Activated T-helper 2 cell treated with anti-CD3 and anti-CD28 coated beads, Interferon-gamma antibody, Interleukin-2, Interleukin-4, amounts not matched to agents 10 μg/mL and 5 μg/mL and 100 μg/mL, durations not matched to agents 14 hours and 24 hours and 36 hours (primary cell): ENCODE measurements around the gene CFAP221. TPM values are rescaled to one million over a fixed set of nuclear protein-coding genes. Genes with fewer than 3 reads are reported as not detected.
A peak's percentile ranks its signal among the peaks of the same experiment; 100 is the strongest.

Source experiments
- DNase-seq: peaks from one replicate; pipeline ENCODE4 v3.0.0; 2021; ENCODE audit warnings: low spot score
- H3K27ac Mint-ChIP-seq: one replicate; pipeline ENCODE4 v1.8.0; 2021; ENCODE audit warnings: mixed read lengths
- H3K27me3 Mint-ChIP-seq: one replicate; pipeline ENCODE4 v1.8.0; 2021; ENCODE audit warnings: low read depth, mixed read lengths
- H3K36me3 Mint-ChIP-seq: one replicate; pipeline ENCODE4 v1.8.0; 2021; ENCODE audit warnings: low read depth, mixed read lengths
- H3K4me1 Mint-ChIP-seq: one replicate; pipeline ENCODE4 v1.8.0; 2021; ENCODE audit warnings: low read depth, mixed read lengths
- H3K4me3 Mint-ChIP-seq: one replicate; pipeline ENCODE4 v1.8.0; 2021; ENCODE audit warnings: low read depth, mild to moderate bottlenecking, moderate library complexity, mixed read lengths
- H3K9me3 Mint-ChIP-seq: one replicate; pipeline ENCODE4 v1.8.0; 2021; ENCODE audit warnings: mixed read lengths
- intact Hi-C: fragments of 100-400 bp; cut with micrococcal nuclease; formaldehyde crosslinking; loops from one replicate; pipeline ENCODE4 v1.15.1; 2023
- total RNA-seq: library from RNA; stranded (reverse); gene quantifications from 2 replicates; pipeline ENCODE4 v1.2.3, GENCODE V29; 2022

The CFAP221 gene
- total RNA-seq, 1 donor from 2014 or later: not detected

DNA sequence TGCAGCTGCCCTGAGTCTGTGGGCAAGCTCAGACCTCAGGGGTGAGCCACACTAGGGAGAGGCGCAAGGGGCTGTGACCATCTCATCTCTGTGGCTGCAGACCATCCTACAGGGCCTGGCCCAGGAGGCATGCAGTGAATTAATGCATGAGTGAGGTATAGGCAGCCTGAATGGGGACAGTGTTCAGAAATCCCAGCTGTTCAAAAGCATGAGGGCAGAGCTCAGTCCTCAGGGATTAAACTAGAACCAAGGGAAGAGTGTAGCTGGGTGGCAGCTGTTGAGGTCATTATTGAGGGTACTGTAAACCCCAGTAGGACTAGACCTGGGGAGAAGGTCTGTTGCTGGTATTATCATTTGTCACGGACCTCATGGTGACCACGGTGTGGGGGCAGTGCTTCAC is 151.8 kb downstream of the CFAP221 start:
- H3K9me3 Mint-ChIP-seq: no peaks in the 10 kb centered on the region
- DNase-seq: no peak
- H3K4me3 Mint-ChIP-seq: no peak overlapping the region
- no peaks in the 10 kb centered on the region for H3K27me3 Mint-ChIP-seq
- H3K36me3 Mint-ChIP-seq: no peaks in the 10 kb centered on the region
- intact Hi-C loops: no loop called here
- H3K27ac Mint-ChIP-seq: no peak overlapping the region
- H3K4me1 Mint-ChIP-seq: peaks cover 6% of the 10 kb centered on the region

DNA sequence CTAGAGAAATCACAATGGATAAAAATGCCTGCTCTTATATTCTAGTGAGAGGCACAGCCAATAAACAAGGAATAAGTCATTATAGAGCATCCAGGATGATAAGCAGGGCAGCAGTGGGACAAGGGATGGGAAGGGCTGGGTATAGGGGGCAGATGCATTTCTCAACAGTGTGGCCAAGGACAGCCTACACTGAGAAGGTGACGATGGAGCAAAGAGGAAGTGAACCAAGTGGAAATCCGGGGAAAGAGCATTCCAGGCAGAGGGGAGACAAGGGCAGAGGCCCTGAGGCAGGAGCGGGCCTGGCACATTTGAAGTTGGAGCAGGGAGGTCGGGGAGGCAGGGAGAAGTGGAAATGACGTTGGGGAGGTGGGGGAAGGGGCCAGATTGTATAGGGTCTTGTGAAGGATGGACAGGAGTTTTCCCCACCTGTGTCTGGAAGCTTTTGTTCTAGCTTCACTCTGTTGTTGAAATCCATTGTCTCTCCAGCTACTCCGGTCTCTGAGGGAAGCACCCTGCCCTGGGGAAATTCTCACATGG is 152.3 kb downstream of the CFAP221 start:
- DNase-seq: no peak
- H3K4me3 Mint-ChIP-seq: no peak overlapping the region
- peaks cover 6% of the 10 kb centered on the region for H3K4me1 Mint-ChIP-seq
- H3K27me3 Mint-ChIP-seq: peaks cover 3% of the 10 kb centered on the region
- H3K36me3 Mint-ChIP-seq: no peaks in the 10 kb centered on the region
- no peak overlapping the region for H3K27ac Mint-ChIP-seq
- intact Hi-C loops: no loop called here
- no peaks in the 10 kb centered on the region for H3K9me3 Mint-ChIP-seq

DNA sequence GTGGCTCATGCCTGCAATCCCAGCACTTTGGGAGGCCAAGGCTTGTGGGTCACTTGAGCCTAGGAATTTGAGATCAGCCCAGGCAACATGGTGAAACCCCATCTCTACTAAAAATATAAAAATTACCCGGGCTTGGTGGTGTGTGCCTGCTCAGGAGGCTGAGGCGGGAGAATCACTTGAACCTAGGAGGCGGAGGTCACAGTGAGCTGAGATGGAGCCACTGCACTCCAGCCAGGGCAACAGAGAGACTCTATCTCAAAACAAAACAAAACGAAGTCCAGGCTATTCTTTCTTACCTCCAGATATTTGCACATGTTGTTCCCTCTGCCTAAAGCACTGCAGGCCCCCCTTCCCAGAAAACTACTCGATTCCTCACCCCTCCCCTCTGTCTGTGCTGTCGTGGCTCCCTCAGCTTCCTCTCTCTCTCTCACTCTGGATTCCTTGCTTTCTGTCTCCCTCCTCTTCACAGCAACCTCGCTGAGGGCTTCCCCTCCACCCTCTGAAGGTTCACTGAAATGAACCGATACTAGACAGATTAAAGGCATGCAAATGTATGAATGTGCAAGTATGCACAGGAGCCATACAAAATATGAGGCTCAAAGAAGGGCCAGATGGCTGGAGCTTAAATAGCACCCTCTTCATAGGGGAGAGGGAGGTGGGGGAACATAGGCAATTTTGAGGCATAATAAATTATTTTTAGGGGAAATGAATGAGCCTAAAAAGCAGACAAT is 153.2 kb downstream of the CFAP221 start:
- H3K4me3 Mint-ChIP-seq: no peak overlapping the region
- intact Hi-C loops: no loop called here

DNA sequence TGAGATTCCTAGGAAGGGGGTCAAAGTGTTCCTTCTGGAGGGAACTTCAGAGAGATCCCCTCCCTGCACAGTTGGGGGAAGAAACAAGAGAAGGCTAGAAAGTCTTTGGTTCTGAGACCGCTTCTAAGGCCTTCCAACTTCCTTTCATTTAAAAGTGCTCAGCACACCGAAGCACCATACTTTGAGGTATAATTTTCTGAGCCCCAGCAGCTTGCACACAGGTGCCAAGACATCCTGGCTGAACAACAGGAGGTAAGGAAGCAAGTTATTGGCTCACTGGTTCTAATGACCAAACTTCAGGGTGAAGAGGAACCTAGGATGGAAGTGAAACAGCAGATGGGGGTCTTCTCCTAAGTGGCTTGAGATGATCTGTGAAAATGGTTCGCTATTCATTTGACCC is 154.0 kb downstream of the CFAP221 start:
- Mint-ChIP-seq H3K27ac (no peak overlapping the region), H3K4me3 (no peak overlapping the region), H3K9me3 (no peaks in the 10 kb centered on the region), H3K36me3 (no peaks in the 10 kb centered on the region), H3K27me3 (peaks cover 4% of the 10 kb centered on the region), H3K4me1 (peaks cover 8% of the 10 kb centered on the region)
- intact Hi-C loops: no loop called here
- no peak for DNase-seq

More for the DNA sequence above, 153.2 kb downstream of the CFAP221 start:
- no peak for DNase-seq
- Mint-ChIP-seq H3K9me3 (no peaks in the 10 kb centered on the region), H3K27me3 (peaks cover 4% of the 10 kb centered on the region), H3K27ac (no peak overlapping the region), H3K4me1 (peaks cover 6% of the 10 kb centered on the region), H3K36me3 (no peaks in the 10 kb centered on the region)

DNA sequence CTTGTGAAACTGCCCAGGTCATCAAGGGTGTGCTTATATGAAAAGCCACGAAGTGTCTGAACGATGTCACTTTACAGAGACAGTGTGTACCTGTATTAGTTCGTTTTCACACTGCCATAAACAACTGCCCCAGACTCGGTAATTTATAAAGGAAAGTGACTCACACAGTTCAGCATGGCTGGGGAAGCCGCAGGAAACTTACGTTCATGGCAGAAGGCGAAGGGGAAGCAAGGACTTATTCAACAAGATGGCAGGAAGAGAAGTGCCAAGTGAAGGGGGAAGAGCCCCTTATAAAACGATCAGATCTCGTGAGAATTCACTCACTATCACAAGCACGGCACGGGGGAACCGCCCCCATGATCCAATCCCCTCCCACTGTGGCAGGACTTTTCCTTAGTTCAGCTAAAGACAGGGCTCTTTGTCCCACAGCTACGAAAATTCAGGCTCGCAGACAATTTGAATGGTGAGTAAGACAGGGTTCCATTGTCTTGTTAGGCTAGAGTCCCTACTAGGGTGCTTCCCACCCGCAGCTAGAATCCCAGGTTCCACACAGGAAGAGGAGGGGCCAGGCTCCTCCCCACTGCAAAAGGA is 154.9 kb downstream of the CFAP221 start:
- intact Hi-C loops: no loop called here
- H3K27me3 Mint-ChIP-seq: peaks cover 4% of the 10 kb centered on the region
- no peak overlapping the region for H3K27ac Mint-ChIP-seq
- no peak for DNase-seq
- H3K36me3 Mint-ChIP-seq: no peaks in the 10 kb centered on the region
- peaks cover 8% of the 10 kb centered on the region for H3K4me1 Mint-ChIP-seq
- no peaks in the 10 kb centered on the region for H3K9me3 Mint-ChIP-seq
- no peak overlapping the region for H3K4me3 Mint-ChIP-seq

DNA sequence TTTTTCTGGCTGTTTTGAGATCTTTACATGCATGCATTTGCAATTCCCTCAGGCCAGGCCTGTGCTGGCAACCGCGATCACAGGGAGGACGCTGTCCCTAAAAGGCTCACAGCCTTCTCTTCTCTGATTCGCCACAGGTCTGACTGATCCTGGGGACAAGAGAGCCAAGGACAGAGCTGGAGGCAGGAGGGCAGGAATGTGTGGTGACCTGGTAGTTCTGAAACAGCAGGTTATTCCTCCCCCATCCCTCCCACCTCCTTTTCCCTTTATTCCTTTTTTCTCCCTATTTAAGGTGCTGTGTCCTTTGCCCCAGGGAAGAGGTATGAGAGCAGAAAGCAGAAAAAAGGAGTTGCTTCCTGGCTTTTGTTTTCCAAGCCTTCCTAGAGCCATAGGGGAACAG is 156.6 kb downstream of the CFAP221 start:
- Mint-ChIP-seq H3K27me3 (peaks cover 4% of the 10 kb centered on the region), H3K9me3 (peaks cover 4% of the 10 kb centered on the region), H3K4me3 (no peak overlapping the region), H3K27ac (no peak overlapping the region), H3K4me1 (peaks cover 7% of the 10 kb centered on the region), H3K36me3 (no peaks in the 10 kb centered on the region)
- intact Hi-C loops: loop anchor here (5.0 to 10.0 kb wide), 2 partner anchors 56 to 314 kb away; partner anchors contain the start of genes EPB41L5 and PTPN4
- DNase-seq: no peak

DNA sequence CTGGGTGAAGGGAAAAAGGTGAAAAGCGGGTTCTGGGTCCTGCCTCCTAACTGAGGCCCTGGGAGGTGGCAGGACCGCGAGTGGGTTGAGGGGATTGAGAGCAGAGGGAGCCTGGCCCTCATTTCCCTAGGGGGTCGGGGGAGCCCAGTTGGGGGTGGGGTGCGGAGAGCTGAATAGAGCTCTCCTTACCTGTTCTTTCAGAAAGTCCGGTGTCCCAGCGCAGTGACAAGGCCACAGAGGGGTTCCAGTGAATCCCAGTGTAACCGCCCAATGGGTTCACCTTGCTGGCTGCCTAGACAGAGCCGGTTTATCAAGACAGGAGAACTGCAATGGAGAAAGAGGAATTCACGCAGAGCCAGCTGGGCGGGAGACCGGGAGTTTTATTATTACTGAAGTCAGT is 157.1 kb downstream of the CFAP221 start:
- Mint-ChIP-seq H3K27ac (no peak overlapping the region), H3K9me3 (peaks cover 4% of the 10 kb centered on the region), H3K36me3 (no peaks in the 10 kb centered on the region), H3K4me1 (peaks cover 7% of the 10 kb centered on the region), H3K27me3 (peaks cover 4% of the 10 kb centered on the region), H3K4me3 (no peak overlapping the region)
- no peak for DNase-seq
- intact Hi-C loops: loop anchor here (5.0 to 10.0 kb wide), 2 partner anchors 56 to 313 kb away; partner anchors contain the start of genes EPB41L5 and PTPN4

DNA sequence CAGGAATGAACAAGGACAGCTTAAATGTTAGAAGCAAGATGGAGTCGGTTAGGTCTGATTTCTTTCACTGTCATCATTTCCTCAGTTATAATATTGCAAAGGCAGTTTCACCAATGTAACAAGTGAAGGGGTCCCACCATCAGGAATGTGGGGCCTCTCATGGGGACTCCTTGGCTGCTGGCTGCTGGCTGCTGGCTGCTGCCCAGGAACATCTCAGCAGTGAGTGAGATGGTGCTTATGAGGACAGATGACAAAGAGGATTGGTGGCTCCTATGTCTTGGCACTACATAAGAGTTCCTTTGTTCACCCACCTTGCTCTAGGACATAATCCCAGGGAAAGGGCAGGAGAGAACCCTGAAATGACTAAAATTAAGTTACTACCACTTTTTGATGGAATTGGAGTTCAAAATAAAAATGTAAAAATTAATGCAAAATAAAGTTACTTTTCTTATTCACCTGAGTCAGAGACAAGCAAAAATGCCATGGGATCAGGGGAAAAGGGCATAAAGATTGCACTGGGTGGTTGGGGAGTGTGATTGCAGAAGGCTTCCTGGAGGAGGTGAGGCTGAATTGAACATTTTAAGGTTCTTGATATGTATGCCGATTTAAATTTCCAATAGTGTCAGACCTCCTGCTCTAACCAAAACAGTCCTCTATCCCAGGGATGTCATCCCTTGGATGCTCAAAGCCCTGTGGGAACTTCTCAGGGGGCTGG is 158.1 kb downstream of the CFAP221 start:
- intact Hi-C loops: loop anchor here (1.0 to 10.0 kb wide), 4 partner anchors 24 to 312 kb away; partner anchors contain the start of genes EPB41L5, PTPN4 and TMEM177
- peaks cover 4% of the 10 kb centered on the region for H3K9me3 Mint-ChIP-seq
- H3K27ac Mint-ChIP-seq: no peak overlapping the region
- H3K4me1 Mint-ChIP-seq: peaks cover 7% of the 10 kb centered on the region
- no peaks in the 10 kb centered on the region for H3K36me3 Mint-ChIP-seq
- no peak overlapping the region for H3K4me3 Mint-ChIP-seq
- H3K27me3 Mint-ChIP-seq: peaks cover 4% of the 10 kb centered on the region
- no peak for DNase-seq

DNA sequence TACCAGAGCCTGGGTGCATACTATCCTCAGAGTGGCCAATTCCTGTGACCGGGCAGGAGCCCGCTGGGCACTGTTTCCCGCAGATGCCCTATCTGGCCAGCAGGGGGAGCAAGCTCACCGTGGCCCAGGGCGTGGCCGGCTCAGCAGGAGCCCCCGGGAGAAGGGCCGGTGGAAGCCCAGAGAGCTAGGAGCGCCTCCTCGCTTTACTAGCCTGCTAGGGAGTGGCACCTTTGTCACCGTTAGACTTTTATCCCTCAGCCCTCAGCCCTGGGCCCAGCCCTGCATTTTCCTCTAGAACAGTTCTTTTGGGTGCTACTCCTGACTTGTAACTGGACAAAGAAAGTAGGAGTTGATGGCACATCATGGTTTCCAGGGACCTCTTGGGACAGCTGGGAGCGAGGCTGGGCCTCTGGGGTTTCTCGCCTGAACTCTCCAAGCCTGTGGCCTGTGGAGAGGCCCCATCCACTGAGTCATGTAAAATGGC is 158.7 kb downstream of the CFAP221 start:
- Mint-ChIP-seq H3K4me1 (peaks cover 4% of the 10 kb centered on the region), H3K4me3 (no peak overlapping the region), H3K27me3 (peaks cover 4% of the 10 kb centered on the region), H3K36me3 (no peaks in the 10 kb centered on the region), H3K27ac (no peak overlapping the region), H3K9me3 (peaks cover 4% of the 10 kb centered on the region)
- intact Hi-C loops: loop anchor here (1.0 to 10.0 kb wide), 5 partner anchors 24 to 472 kb away; partner anchors contain the start of genes EPB41L5, PTPN4 and TMEM177
- DNase-seq: peak; percentile 52

DNA sequence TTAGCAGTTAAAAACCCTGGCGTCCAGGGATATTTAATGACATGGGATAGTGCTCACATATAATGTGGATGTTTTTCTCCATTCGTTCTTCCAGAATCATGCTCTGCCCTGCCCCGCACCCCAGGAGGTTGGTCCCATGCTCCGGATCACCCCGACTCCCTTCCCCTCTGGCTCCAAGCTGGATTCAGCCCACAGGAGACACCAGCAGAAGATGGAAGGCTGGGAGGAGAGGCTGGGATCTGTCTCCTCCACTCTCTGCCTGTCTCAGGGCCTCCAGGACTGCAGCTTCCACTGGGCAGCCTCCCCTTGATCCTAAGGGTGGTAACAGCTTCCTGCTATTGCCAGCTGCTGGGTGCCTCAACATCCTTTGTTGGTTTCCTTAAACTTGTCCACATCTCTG is 159.3 kb downstream of the CFAP221 start:
- peaks cover 4% of the 10 kb centered on the region for H3K27me3 Mint-ChIP-seq
- intact Hi-C loops: loop anchor here (1.0 to 10.0 kb wide), 4 partner anchors 25 to 472 kb away; partner anchors contain the start of genes EPB41L5, PTPN4 and TMEM177
- peaks cover 4% of the 10 kb centered on the region for H3K9me3 Mint-ChIP-seq
- H3K36me3 Mint-ChIP-seq: no peaks in the 10 kb centered on the region
- peaks cover 4% of the 10 kb centered on the region for H3K4me1 Mint-ChIP-seq
- H3K27ac Mint-ChIP-seq: no peak overlapping the region
- no peak for DNase-seq
- H3K4me3 Mint-ChIP-seq: no peak overlapping the region

DNA sequence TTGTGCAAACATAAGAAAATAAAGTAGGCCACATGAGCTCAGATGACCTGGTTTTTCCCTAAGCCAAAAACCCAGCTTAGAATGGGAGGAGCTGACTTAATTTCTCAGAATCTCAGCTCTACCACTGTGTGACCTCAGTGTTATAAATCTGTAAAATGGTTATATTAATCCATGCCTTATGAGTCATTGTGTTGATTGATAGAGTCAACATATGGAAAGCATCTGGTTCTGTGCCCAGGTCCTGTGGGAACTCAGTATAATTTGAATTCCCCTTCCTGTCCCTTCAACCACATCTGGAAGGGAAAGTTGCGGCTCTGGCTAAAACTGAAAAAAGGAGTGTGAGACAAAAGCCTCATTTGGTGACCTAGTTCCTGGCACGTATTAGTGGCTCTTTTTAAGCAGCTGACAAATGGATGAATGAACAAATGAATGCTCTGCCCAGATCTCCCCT is 160.4 kb downstream of the CFAP221 start:
- peaks cover 4% of the 10 kb centered on the region for H3K27me3 Mint-ChIP-seq
- H3K4me1 Mint-ChIP-seq: peaks cover 4% of the 10 kb centered on the region
- intact Hi-C loops: loop anchor here (5.0 to 10.0 kb wide), 2 partner anchors 53 to 310 kb away; partner anchors contain the start of genes EPB41L5 and PTPN4
- DNase-seq: no peak
- no peak overlapping the region for H3K4me3 Mint-ChIP-seq
- H3K9me3 Mint-ChIP-seq: peaks cover 4% of the 10 kb centered on the region
- H3K36me3 Mint-ChIP-seq: no peaks in the 10 kb centered on the region
- H3K27ac Mint-ChIP-seq: no peak overlapping the region

DNA sequence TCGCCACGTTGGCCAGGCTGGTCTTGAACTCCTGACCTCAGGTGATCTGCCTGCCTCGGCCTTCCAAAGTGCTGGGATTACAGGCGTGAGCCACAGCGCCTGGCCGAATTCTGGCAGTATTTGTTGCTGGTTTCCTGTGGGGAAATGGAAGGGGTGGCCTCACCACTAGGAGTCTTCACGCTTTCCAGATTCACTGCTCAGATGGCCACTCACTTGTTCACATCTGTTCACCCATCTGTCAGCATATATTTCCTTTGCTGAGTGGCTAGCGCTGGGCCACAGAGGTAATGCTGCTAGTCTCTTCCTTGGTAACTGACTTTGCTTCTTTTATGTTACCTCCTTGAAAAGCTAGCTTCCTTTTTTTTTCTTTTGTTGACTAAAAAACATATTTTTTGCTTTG is 162.0 kb downstream of the CFAP221 start:
- Mint-ChIP-seq H3K4me3 (no peak overlapping the region), H3K27me3 (peaks cover 2% of the 10 kb centered on the region), H3K36me3 (no peaks in the 10 kb centered on the region), H3K27ac (no peak overlapping the region), H3K9me3 (peaks cover 4% of the 10 kb centered on the region), H3K4me1 (peaks cover 4% of the 10 kb centered on the region)
- no peak for DNase-seq
- intact Hi-C loops: loop anchor here (10.0 kb wide), 1 partner anchor 309 kb away; the partner anchor contains the start of gene EPB41L5
